Fibroblast of lung (primary cell): Measurements from ENCODE around the gene DCPS. TPM values are rescaled to one million over a fixed set of nuclear protein-coding genes. Genes with fewer than 3 reads are reported as not detected.
"Not testable (repeated sequence)": the region's sequence is repeated elsewhere in the genome, so short reads cannot be mapped to it uniquely, and the experiment has no call there.

Experiments
- DNase-seq, 2 donors: peaks; one replicate each; pipeline versions ENCODE4 v3.0.0 to v3.0.0-alpha.2; 2010; ENCODE audit warnings: low read depth in 2 of 2
- H2AFZ ChIP-seq: 2 replicates; pipeline ENCODE4 v1.5.1; 2012; ENCODE audit warnings: low read length, control low read depth, inconsistent platforms
- H3K27ac ChIP-seq: 2 replicates; pipeline ENCODE4 v1.5.1; 2011; ENCODE audit warnings: low read length, control low read depth; ENCODE audit not compliant: insufficient read depth
- H3K27me3 ChIP-seq: 2 replicates; pipeline ENCODE4 v1.5.1; 2011; ENCODE audit warnings: mild to moderate bottlenecking, low read length; ENCODE audit not compliant: control insufficient read depth, insufficient read depth
- H3K36me3 ChIP-seq: 2 replicates; pipeline ENCODE4 v1.5.1; 2011; ENCODE audit warnings: low read length; ENCODE audit not compliant: control insufficient read depth, insufficient read depth
- H3K4me1 ChIP-seq: 2 replicates; pipeline ENCODE4 v1.5.1; 2011; ENCODE audit warnings: low read length; ENCODE audit not compliant: control insufficient read depth, insufficient read depth; ENCODE audit errors: extremely low read depth
- H3K4me2 ChIP-seq: 2 replicates; pipeline ENCODE4 v1.5.1; 2011; ENCODE audit warnings: low read length, control low read depth; ENCODE audit not compliant: insufficient read depth; ENCODE audit errors: extremely low read depth
- H3K4me3 ChIP-seq, 4 experiments: fragments of 200-600 bp in 1 of 4; sonication (generic) in 1 of 4; replicated peaks in 1 of 4; 2 replicates each; pipeline ENCODE4 v1.5.1; 2011 to 2016; ENCODE audit warnings: low read length in 4 of 4, low read depth in 3 of 4, mild to moderate bottlenecking in 3 of 4, control low read depth in 2 of 4, inconsistent platforms in 1 of 4, mixed read lengths in 1 of 4; ENCODE audit not compliant: insufficient read depth in 1 of 4; ENCODE audit errors: control extremely low read depth in 1 of 4
- H3K79me2 ChIP-seq: 2 replicates; pipeline ENCODE4 v1.5.1; 2012; ENCODE audit warnings: mild to moderate bottlenecking, low read length, inconsistent platforms; ENCODE audit not compliant: control insufficient read depth, insufficient read depth
- H3K9ac ChIP-seq: 2 replicates; pipeline ENCODE4 v1.5.1; 2011; ENCODE audit warnings: mild to moderate bottlenecking, low read length, control low read depth; ENCODE audit not compliant: insufficient read depth
- H3K9me3 ChIP-seq: 2 replicates; pipeline ENCODE4 v1.5.1; 2012; ENCODE audit warnings: low read depth, low read length; ENCODE audit not compliant: control insufficient read depth, insufficient read depth
- H4K20me1 ChIP-seq: 2 replicates; pipeline ENCODE4 v1.5.1; 2011; ENCODE audit warnings: low read length; ENCODE audit not compliant: control insufficient read depth, insufficient read depth; ENCODE audit errors: extremely low read depth
- EZH2 ChIP-seq: IDR thresholded peaks from 2 replicates; pipeline ENCODE4 v1.5.1; 2012; ENCODE audit warnings: low read length, control low read depth, mild to moderate bottlenecking; ENCODE audit errors: missing control alignments
- polyA plus RNA-seq, 2 donors: library from polyadenylated mRNA; depleted of rRNA in 1 of 2; stranded (reverse) in 1 of 2; unstranded in 1 of 2; fragments of >200 nt; gene quantifications; 2 replicates each; pipeline ENCODE4 v1.2.1, GENCODE V29; 2011 to 2012; ENCODE audit warnings: missing spikeins in 1 of 2
- total RNA-seq: library from RNA; depleted of rRNA; stranded (reverse); fragments of >200 nt; gene quantifications from 2 replicates; pipeline ENCODE4 v1.2.1, GENCODE V29; 2014
- TF ChIP-seq, protein P1 (sequence below), 2 donors: IDR thresholded peaks in 1 of 2; conservative IDR thresholded peaks in 1 of 2; 1 replicate in 1 of 2; 2 replicates in 1 of 2; pipeline ENCODE4 v1.5.1; 2011 to 2012; ENCODE audit warnings: low read length in 2 of 2, control low read depth in 1 of 2, inconsistent platforms in 1 of 2, low read depth in 1 of 2, mild to moderate bottlenecking in 1 of 2

DCPS gene
- total and polyA plus RNA-seq, 2 donors (not counting 1 experiment from before 2014, with no cell fraction given): 13.0 to 22.7 TPM

DNA sequence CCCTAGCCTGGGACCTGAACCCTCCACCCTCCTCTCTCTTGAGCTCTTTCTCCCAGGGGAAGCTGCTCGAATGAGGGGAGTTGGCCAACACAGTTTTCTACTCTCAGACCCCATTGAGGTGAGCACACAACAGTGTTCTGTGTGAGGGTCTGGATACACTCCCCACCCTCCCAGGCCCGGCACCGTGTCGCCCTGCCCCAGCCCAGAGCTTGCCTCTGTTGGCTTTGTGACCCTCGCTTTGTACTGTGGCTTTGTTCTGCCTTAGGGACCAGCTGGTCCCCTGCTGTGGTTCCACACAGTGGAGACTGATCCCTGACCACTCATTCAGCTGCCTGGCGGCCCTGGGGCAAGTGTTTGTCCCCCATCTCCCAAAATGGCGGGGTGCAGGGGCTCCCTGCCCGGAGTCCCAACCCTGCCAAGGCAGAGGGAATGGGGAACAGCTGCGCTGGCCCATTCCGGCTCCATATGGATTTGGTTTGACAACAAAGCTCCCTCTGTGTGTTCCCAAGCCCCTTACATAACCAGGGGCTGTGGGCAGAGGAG is 59.9 kb downstream of the DCPS start:
- H3K27me3 ChIP-seq: no peaks in the 10 kb centered on the region
- H3K4me3 ChIP-seq: no peak overlapping the region
- peaks cover 5% of the 10 kb centered on the region for H3K4me1 ChIP-seq
- no peak overlapping the region for H3K27ac ChIP-seq
- H3K36me3 ChIP-seq: no peaks in the 10 kb centered on the region
- TF ChIP-seq, protein P1, sequence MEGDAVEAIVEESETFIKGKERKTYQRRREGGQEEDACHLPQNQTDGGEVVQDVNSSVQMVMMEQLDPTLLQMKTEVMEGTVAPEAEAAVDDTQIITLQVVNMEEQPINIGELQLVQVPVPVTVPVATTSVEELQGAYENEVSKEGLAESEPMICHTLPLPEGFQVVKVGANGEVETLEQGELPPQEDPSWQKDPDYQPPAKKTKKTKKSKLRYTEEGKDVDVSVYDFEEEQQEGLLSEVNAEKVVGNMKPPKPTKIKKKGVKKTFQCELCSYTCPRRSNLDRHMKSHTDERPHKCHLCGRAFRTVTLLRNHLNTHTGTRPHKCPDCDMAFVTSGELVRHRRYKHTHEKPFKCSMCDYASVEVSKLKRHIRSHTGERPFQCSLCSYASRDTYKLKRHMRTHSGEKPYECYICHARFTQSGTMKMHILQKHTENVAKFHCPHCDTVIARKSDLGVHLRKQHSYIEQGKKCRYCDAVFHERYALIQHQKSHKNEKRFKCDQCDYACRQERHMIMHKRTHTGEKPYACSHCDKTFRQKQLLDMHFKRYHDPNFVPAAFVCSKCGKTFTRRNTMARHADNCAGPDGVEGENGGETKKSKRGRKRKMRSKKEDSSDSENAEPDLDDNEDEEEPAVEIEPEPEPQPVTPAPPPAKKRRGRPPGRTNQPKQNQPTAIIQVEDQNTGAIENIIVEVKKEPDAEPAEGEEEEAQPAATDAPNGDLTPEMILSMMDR (conservative IDR thresholded peaks at IDR 0.05 in 1 of 2, IDR thresholded peaks at IDR 0.05 in 1 of 2; ENCODE audit: low read depth in 1 of 2, low read length in 2 of 2): no peak
- no peak for TF ChIP-seq EZH2
- H3K4me2 ChIP-seq: no peak overlapping the region
- H3K79me2 ChIP-seq: peaks cover 3% of the 10 kb centered on the region
- DNase-seq: no peak
- H3K9ac ChIP-seq: no peak overlapping the region
- H2AFZ ChIP-seq: no peak overlapping the region
- no peaks in the 10 kb centered on the region for H3K9me3 ChIP-seq
- no peaks in the 10 kb centered on the region for H4K20me1 ChIP-seq

DNA sequence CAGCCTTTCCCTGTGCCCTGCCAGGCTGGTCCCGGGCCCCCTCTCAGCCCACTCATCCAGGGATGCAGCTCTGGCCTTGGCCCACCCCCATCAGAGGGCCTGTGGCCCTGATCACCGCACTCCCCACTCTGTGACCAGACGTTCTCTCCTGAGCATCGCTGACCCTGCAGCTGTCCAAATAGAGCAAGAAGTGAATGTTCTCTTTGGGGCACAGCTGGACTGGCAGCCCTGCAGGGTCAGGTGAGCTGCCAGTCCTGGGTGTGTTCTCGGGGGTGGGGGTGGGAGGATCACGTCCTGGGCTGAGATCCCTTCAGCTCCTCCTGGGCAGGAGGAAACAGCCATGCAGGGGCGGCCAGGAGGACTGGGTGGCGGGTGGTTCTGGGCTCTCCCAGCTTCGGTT is 60.9 kb downstream of the DCPS start:
- H3K36me3 ChIP-seq, H3K79me2 ChIP-seq, H4K20me1 ChIP-seq, H3K27me3 ChIP-seq, H3K27ac ChIP-seq, H2AFZ ChIP-seq, H3K9me3 ChIP-seq, H3K4me2 ChIP-seq, H3K4me3 ChIP-seq, H3K4me1 ChIP-seq, DNase-seq, H3K9ac ChIP-seq: not testable (repeated sequence)

DNA sequence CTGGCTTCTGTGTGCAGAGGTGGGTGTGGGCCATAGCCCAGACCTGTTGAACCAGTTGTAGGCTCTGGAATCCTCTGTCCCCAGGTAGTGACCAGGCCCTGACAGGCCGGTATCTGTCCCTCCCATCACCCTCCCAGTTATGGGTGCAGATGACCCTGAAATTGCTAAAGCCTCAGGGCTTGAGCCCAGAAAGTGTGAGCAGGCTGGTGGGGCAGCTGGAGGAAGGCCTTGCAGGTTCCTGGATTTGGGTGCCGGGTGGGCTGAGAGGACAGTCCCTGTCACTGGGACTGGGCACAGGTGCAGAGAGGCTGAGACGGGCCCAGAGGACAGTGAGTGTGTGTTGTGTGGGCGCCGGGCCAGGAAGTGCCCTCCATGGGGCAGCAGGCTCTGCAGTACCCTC is 61.6 kb downstream of the DCPS start:
- H2AFZ ChIP-seq, H3K4me3 ChIP-seq, H3K4me2 ChIP-seq, H4K20me1 ChIP-seq, H3K27ac ChIP-seq, H3K36me3 ChIP-seq, DNase-seq, H3K27me3 ChIP-seq, H3K4me1 ChIP-seq, H3K9ac ChIP-seq, H3K79me2 ChIP-seq, H3K9me3 ChIP-seq: not testable (repeated sequence)

DNA sequence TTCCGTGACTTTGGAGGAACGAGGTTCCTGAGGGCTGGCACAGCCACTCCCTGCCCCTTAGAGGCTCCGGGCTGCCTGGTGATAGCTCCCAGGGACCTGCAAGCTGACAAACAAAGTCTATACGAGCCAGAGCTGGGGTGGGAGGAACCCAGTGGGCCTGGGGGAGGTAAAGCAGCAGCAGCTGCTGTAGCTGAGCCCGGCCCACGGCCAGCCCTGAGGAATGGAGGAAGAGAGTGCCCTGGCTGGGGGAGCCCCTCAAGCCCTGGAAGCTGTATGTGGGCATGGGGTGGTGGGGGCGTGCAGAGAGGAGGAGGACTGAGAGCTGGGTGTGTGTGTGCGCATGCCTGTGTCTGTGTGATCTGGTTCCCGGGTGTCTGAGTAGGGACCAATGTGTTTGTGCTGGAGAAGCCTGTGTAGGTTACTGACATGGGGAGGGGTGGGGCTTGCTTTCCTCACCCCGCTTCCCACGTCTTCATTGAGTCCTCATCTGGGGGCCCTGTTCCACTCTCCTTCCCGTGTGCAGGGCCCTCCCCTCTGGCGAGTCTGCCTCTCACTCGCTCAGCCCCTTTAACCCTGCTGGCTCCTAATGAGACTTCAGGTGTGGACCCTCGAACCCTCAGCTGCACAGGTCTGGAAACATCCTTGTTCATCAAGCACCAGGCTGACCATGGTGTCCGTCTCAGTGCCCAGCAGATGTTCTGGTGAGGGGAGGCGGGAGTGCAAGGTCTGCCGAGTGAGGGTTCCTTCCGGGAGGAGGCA is 62.4 kb downstream of the DCPS start:
- H2AFZ ChIP-seq: no peak overlapping the region
- DNase-seq: no peak
- H3K4me2 ChIP-seq: no peak overlapping the region
- H3K9ac ChIP-seq: no peak overlapping the region
- no peaks in the 10 kb centered on the region for H3K36me3 ChIP-seq
- no peaks in the 10 kb centered on the region for H3K27me3 ChIP-seq
- TF ChIP-seq, protein P1 (conservative IDR thresholded peaks at IDR 0.05 in 1 of 2, IDR thresholded peaks at IDR 0.05 in 1 of 2; ENCODE audit: low read depth in 1 of 2, low read length in 2 of 2): no peak
- no peak for TF ChIP-seq EZH2
- H3K9me3 ChIP-seq: no peaks in the 10 kb centered on the region
- no peaks in the 10 kb centered on the region for H3K4me1 ChIP-seq
- no peaks in the 10 kb centered on the region for H3K79me2 ChIP-seq
- H4K20me1 ChIP-seq: no peaks in the 10 kb centered on the region
- H3K4me3 ChIP-seq: no peak overlapping the region
- no peak overlapping the region for H3K27ac ChIP-seq

DNA sequence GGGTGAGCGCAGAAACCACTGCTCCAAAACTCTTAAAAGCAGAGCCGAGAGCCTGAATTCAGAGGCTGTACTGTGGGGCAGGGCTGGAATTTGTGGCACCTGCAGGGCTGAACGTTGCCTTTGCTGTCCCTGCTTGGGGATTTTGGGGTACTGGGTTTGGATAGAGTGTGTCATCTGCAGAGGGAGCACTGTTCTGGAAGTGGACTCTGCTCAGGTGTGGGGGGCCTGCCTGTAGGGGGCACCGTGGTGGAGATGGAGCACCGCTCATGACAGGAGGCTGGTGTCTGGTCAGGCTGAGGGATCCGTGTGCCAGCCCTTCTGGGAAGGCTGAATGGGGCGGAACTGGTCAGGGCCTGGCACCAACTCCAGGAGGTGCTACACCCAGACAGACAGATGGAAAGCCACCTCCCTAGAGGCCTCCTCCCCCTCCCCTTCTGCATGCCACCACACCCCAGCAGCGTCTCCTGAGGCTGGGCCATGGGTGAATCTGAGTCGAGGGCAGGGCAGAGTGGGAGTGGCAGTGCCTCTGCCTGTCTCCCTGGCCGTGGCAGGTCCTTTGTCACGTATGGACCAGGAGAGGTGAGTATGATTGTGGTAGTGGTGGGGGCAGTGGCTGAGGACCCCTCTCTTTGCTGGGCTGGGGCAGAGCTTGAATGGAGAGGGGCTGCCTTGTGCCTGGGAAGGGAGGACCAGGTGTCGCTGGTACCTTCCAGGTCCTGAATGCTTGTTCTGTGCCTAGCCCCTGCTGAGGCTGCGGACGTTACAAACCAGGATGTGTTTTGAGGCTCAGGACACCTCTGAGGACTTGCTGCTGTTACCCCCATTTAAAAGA is 63.2 kb downstream of the DCPS start:
- H3K36me3 ChIP-seq, H3K27me3 ChIP-seq, H4K20me1 ChIP-seq, DNase-seq, H3K9me3 ChIP-seq, H3K9ac ChIP-seq, H3K4me3 ChIP-seq, H3K4me1 ChIP-seq, H2AFZ ChIP-seq, H3K79me2 ChIP-seq, H3K4me2 ChIP-seq, H3K27ac ChIP-seq: not testable (repeated sequence)
